Trophoblast cell (in vitro differentiated cells and primary cell): ENCODE measurements around the gene PLEKHG7.

Experiments used
- DNase-seq, 2 donors: peaks; one replicate each; pipeline ENCODE4 v3.0.0-alpha.2; 2016
- H2AFZ ChIP-seq: 2 replicates; pipeline ENCODE4 v1.6.1; 2013; ENCODE audit warnings: low read length, moderate library complexity, mild to moderate bottlenecking; ENCODE audit not compliant: insufficient read depth, poor library complexity
- H2AK5ac ChIP-seq: 2 replicates; pipeline ENCODE4 v1.6.1; 2013; ENCODE audit warnings: mild to moderate bottlenecking, low read length
- H2BK120ac ChIP-seq: 2 replicates; pipeline ENCODE4 v1.6.1; 2013; ENCODE audit warnings: low read length, mild to moderate bottlenecking, moderate library complexity; ENCODE audit not compliant: insufficient read depth, poor library complexity
- H2BK12ac ChIP-seq: 2 replicates; pipeline ENCODE4 v1.6.1; 2013; ENCODE audit warnings: mild to moderate bottlenecking, low read length, moderate library complexity
- H2BK5ac ChIP-seq: 2 replicates; pipeline ENCODE4 v1.6.1; 2013; ENCODE audit warnings: low read length, low read depth, moderate library complexity, mild to moderate bottlenecking; ENCODE audit not compliant: poor library complexity
- H3K14ac ChIP-seq: 2 replicates; pipeline ENCODE4 v1.6.1; 2013; ENCODE audit warnings: mild to moderate bottlenecking, low read length
- H3K18ac ChIP-seq: 2 replicates; pipeline ENCODE4 v1.6.1; 2013; ENCODE audit warnings: mild to moderate bottlenecking, low read length
- H3K23ac ChIP-seq: 2 replicates; pipeline ENCODE4 v1.6.1; 2013; ENCODE audit warnings: low read length
- H3K27ac ChIP-seq: 2 replicates; pipeline ENCODE4 v1.5.1; 2013; ENCODE audit warnings: low read depth, mild to moderate bottlenecking, inconsistent platforms, low read length, moderate library complexity
- H3K27me3 ChIP-seq: 2 replicates; pipeline ENCODE4 v1.6.1; 2013; ENCODE audit warnings: inconsistent platforms, mild to moderate bottlenecking, low read length, moderate library complexity; ENCODE audit not compliant: insufficient read depth
- H3K36me3 ChIP-seq, 2 experiments: 1 replicate in 1 of 2; 2 replicates in 1 of 2; pipeline ENCODE4 v1.6.1; 2013; ENCODE audit warnings: low read length in 2 of 2, mild to moderate bottlenecking in 2 of 2, moderate library complexity in 1 of 2; ENCODE audit not compliant: insufficient read depth in 2 of 2, control insufficient read depth in 1 of 2
- H3K4ac ChIP-seq: 2 replicates; pipeline ENCODE4 v1.6.1; 2013; ENCODE audit warnings: low read depth, mild to moderate bottlenecking, low read length, moderate library complexity
- H3K4me1 ChIP-seq, 2 experiments: 1 replicate in 1 of 2; 2 replicates in 1 of 2; pipeline ENCODE4 v1.6.1; 2013; ENCODE audit warnings: low read length in 2 of 2, mild to moderate bottlenecking in 2 of 2, moderate library complexity in 1 of 2; ENCODE audit not compliant: insufficient read depth in 2 of 2, control insufficient read depth in 1 of 2
- H3K4me2 ChIP-seq: 2 replicates; pipeline ENCODE4 v1.6.1; 2013; ENCODE audit warnings: inconsistent platforms, mild to moderate bottlenecking, low read length, moderate library complexity
- H3K4me3 ChIP-seq: 2 replicates; pipeline ENCODE4 v1.5.1; 2013; ENCODE audit warnings: mild to moderate bottlenecking, low read depth, low read length, inconsistent platforms
- H3K79me1 ChIP-seq: one replicate; pipeline ENCODE4 v1.6.1; 2013; ENCODE audit warnings: low read length
- H3K79me2 ChIP-seq: 2 replicates; pipeline ENCODE4 v1.6.1; 2013; ENCODE audit warnings: low read length, mild to moderate bottlenecking; ENCODE audit not compliant: control insufficient read depth, insufficient read depth, poor library complexity
- H3K9ac ChIP-seq: 2 replicates; pipeline ENCODE4 v1.6.1; 2013; ENCODE audit warnings: mild to moderate bottlenecking, low read length
- H3K9me3 ChIP-seq: 2 replicates; pipeline ENCODE4 v1.6.1; 2013; ENCODE audit warnings: low read depth, mild to moderate bottlenecking, control low read depth, inconsistent platforms, low read length; ENCODE audit not compliant: insufficient read depth
- H4K12ac ChIP-seq: 2 replicates; pipeline ENCODE4 v1.6.1; 2013; ENCODE audit warnings: low read depth, mild to moderate bottlenecking, low read length, moderate library complexity
- H4K8ac ChIP-seq: 2 replicates; pipeline ENCODE4 v1.6.1; 2013; ENCODE audit warnings: low read depth, mild to moderate bottlenecking, low read length, moderate library complexity
- H4K91ac ChIP-seq: one replicate; pipeline ENCODE4 v1.6.1; 2013; ENCODE audit warnings: low read depth, mild to moderate bottlenecking, low read length, moderate library complexity
- WGBS: extraction: QIAGEN DNeasy Blood & Tissue Kit; methylation state at CpG from one replicate; pipeline ENCODE4 v1.1.7; 2013; ENCODE audit warnings: missing lambda C conversion rate; ENCODE audit not compliant: insufficient read length, insufficient coverage; ENCODE audit errors: extremely low coverage; 5-methylcytosine and 5-hydroxymethylcytosine counted together

PLEKHG7 gene

DNA sequence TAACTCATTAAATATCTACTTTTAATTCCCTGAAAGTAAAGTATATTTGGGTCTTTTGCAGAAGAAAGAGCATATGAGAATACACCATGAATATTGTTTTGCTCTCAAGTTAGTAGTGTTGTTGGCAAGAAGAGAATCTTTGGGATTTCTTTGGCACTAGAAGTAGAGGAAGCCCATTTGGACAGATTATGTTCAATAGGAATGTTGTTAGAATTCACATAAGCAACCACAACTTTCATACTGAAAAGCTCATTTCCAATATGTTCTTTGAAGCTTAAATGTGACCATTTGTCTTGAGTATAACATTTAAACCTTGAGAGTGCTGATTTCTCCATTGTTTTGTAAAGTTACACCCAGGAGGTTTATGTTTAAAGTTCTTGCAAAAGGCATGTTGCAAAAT, 37.6 kb downstream of the PLEKHG7 start:
- Histone ChIP-seq H2AFZ (no peak overlapping the region), H3K4ac (no peak overlapping the region), H4K8ac (no peak overlapping the region), H3K27me3 (no peaks in the 10 kb centered on the region), H2BK12ac (no peak overlapping the region), H2AK5ac (no peak overlapping the region), H3K79me1 (no peaks in the 10 kb centered on the region), H3K4me2 (no peak overlapping the region), H3K36me3 (no peaks in the 10 kb centered on the region), H3K79me2 (no peaks in the 10 kb centered on the region), H4K91ac (no peak overlapping the region), H3K23ac (no peak overlapping the region), H3K9ac (no peak overlapping the region), H2BK5ac (no peak overlapping the region), H3K4me3 (no peak overlapping the region), H3K4me1 (no peaks in the 10 kb centered on the region), H2BK120ac (no peak overlapping the region), H3K9me3 (no peaks in the 10 kb centered on the region), H3K18ac (no peak overlapping the region), H3K27ac (no peak overlapping the region), H3K14ac (no peak overlapping the region), H4K12ac (no peak overlapping the region)
- DNase-seq, result no peak

DNA sequence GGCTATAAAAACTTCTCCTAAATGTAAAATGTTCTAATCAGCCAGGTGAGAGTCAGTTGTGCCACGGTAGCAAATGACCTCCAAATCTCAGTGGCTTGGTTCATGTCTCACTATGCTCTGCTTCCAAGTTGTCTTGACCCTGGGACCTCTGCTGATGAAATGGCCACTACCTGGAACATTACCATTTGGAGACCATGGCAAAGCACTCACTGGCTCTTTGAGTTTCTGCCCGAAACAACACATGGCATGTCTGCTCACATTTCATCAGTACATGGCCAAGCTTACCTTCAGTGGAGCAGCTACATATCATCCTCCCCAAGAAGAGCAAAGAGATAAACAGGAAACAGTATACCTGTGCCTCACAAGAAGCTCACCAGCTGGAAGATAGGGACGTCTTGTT, 40.2 kb downstream of the PLEKHG7 start:
- no peak overlapping the region for H3K23ac ChIP-seq
- H2BK5ac ChIP-seq, result no peak overlapping the region
- H3K9me3 ChIP-seq, result no peaks in the 10 kb centered on the region
- no peaks in the 10 kb centered on the region for H3K79me1 ChIP-seq
- H3K14ac ChIP-seq, result no peak overlapping the region
- no peak overlapping the region for H2AFZ ChIP-seq
- H3K36me3 ChIP-seq, result no peaks in the 10 kb centered on the region
- H4K12ac ChIP-seq, result no peak overlapping the region
- H3K27me3 ChIP-seq, result no peaks in the 10 kb centered on the region
- peaks cover 0 to 2% of the 10 kb centered on the region in 2 experiments for H3K4me1 ChIP-seq
- no peak overlapping the region for H3K9ac ChIP-seq
- no peak overlapping the region for H3K4me3 ChIP-seq
- no peak overlapping the region for H4K91ac ChIP-seq
- no peaks in the 10 kb centered on the region for H3K79me2 ChIP-seq
- H3K18ac ChIP-seq, result no peak overlapping the region
- no peak overlapping the region for H2BK12ac ChIP-seq
- H3K4me2 ChIP-seq, result no peak overlapping the region
- DNase-seq, result no peak
- no peak overlapping the region for H3K4ac ChIP-seq
- no peak overlapping the region for H2BK120ac ChIP-seq
- no peak overlapping the region for H2AK5ac ChIP-seq
- WGBS, result no CpG with 5 or more reads among the region's 3 CpGs
- no peak overlapping the region for H3K27ac ChIP-seq
- H4K8ac ChIP-seq, result no peak overlapping the region

DNA sequence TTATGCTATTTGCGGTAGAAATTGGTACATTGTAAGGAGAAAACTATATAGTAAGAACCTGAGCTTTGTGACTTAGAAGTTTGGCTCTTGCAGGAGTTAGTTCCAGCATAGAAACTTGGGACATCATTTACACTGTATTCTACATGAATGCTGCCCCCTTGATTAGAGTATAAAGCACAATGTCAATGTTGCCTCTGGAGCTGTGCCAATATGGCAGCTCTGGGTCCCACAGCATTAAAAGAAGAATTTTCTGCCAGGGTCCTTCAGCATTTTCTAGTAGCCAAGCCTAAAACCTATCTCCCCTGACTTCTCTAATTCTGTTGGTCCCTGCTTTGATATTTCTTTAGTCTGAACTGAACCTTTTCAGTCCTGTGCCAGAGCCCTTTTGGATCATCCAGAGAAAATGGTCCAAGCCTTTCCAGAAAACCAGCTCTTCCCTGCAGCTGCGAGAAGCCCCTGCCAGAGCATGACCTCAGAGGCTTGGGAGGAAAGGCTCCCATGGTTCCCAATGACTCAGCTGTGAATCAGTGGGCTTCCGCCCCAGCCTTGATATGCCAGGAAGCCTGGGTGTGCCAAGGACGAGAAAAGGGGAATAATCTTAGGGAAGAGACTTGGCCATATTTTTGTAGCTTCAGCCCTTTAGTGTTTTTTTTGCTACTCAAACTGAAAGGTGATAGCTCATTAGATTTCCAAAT, 43.2 kb downstream of the PLEKHG7 start:
- H2BK12ac ChIP-seq, result no peak overlapping the region
- no peak overlapping the region for H2BK120ac ChIP-seq
- no peak overlapping the region for H4K12ac ChIP-seq
- no peaks in the 10 kb centered on the region for H3K79me1 ChIP-seq
- H4K8ac ChIP-seq, result no peak overlapping the region
- H3K4me3 ChIP-seq, result no peak overlapping the region
- no peak overlapping the region for H3K9ac ChIP-seq
- H3K4ac ChIP-seq, result no peak overlapping the region
- no peak overlapping the region for H2AK5ac ChIP-seq
- no peak overlapping the region for H3K18ac ChIP-seq
- no peak overlapping the region for H3K14ac ChIP-seq
- no CpG with 5 or more reads among the region's 4 CpGs for WGBS
- no peak overlapping the region for H2BK5ac ChIP-seq
- no peak for DNase-seq
- no peak overlapping the region for H3K27ac ChIP-seq
- no peaks in the 10 kb centered on the region for H3K36me3 ChIP-seq
- no peaks in the 10 kb centered on the region for H3K79me2 ChIP-seq
- H3K9me3 ChIP-seq, result no peaks in the 10 kb centered on the region
- no peak overlapping the region for H4K91ac ChIP-seq
- no peak overlapping the region for H3K4me2 ChIP-seq
- H2AFZ ChIP-seq, result no peak overlapping the region
- H3K27me3 ChIP-seq, result no peaks in the 10 kb centered on the region
- H3K23ac ChIP-seq, result no peak overlapping the region
- H3K4me1 ChIP-seq, result peaks cover 0 to 2% of the 10 kb centered on the region in 2 experiments

DNA sequence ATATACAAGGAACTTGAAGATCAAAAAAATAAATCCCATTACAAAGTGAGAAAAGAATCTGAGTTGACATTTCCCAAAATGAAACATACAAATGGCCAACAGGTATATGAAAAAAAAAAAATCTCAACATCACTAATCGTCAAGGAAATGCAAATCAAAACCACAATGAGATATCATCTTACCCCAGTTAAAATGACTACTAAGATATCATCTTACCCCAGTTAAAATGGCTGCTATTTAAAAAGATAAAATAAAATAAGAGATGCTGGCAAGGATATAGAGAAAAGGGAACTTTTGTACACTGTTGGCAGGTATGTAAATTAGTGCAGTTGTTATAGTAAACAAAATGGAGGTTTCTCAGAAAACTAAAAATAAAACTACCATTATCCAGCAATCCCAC, 44.4 kb downstream of the PLEKHG7 start:
- no peak overlapping the region for H3K27ac ChIP-seq
- no peak overlapping the region for H2AK5ac ChIP-seq
- H3K9ac ChIP-seq, result no peak overlapping the region
- H2AFZ ChIP-seq, result no peak overlapping the region
- H3K14ac ChIP-seq, result no peak overlapping the region
- H2BK120ac ChIP-seq, result no peak overlapping the region
- H3K4me2 ChIP-seq, result no peak overlapping the region
- H2BK12ac ChIP-seq, result no peak overlapping the region
- H3K23ac ChIP-seq, result no peak overlapping the region
- no peak for DNase-seq
- H3K79me2 ChIP-seq, result no peaks in the 10 kb centered on the region
- no peaks in the 10 kb centered on the region for H3K9me3 ChIP-seq
- no peak overlapping the region for H4K8ac ChIP-seq
- H3K4me1 ChIP-seq, result peaks cover 0 to 2% of the 10 kb centered on the region in 2 experiments
- H4K12ac ChIP-seq, result no peak overlapping the region
- no CpG with 5 or more reads among the region's 1 CpG for WGBS
- H3K18ac ChIP-seq, result no peak overlapping the region
- H2BK5ac ChIP-seq, result no peak overlapping the region
- H3K4ac ChIP-seq, result no peak overlapping the region
- no peaks in the 10 kb centered on the region for H3K36me3 ChIP-seq
- H3K4me3 ChIP-seq, result no peak overlapping the region
- no peaks in the 10 kb centered on the region for H3K79me1 ChIP-seq
- H4K91ac ChIP-seq, result no peak overlapping the region
- H3K27me3 ChIP-seq, result no peaks in the 10 kb centered on the region
